B cell (primary cell): Measurements from ENCODE around the gene LSM3. TPM values are rescaled to one million over a fixed set of nuclear protein-coding genes. Genes with fewer than 3 reads are reported as not detected.

Experiments
- ATAC-seq: fragments of 200-7000 bp; cut with Tn5 transposase; one replicate; pipeline ENCODE4 v1.10.0; 2021; ENCODE audit warnings: low read depth, mild to moderate bottlenecking, moderate number of reproducible peaks, moderate library complexity
- CTCF ChIA-PET: fragments of 350-600 bp; sonication (Branson Sonifier 250); formaldehyde crosslinking; loops from one replicate; lab custom pipeline; 2021; ENCODE audit warnings: antibody characterized with exemption, inconsistent platforms; lab: Charles Lee
- POLR2A ChIA-PET: fragments of 350-600 bp; sonication (Branson Sonifier 250); formaldehyde crosslinking; loops from one replicate; lab custom pipeline; 2021; ENCODE audit warnings: antibody characterized with exemption; lab: Charles Lee
- DNase-seq: peaks from one replicate; pipeline ENCODE4 v3.0.0; 2013
- H2AFZ ChIP-seq: 2 replicates; pipeline ENCODE4 v1.6.1; 2012; ENCODE audit warnings: mild to moderate bottlenecking, low read depth, low read length; ENCODE audit not compliant: insufficient read depth, poor library complexity, severe bottlenecking
- H3K27ac ChIP-seq, 2 donors: 1 replicate in 1 of 2; 2 replicates in 1 of 2; pipeline ENCODE4 v1.5.1; 2012 to 2013; ENCODE audit warnings: low read length in 2 of 2, mild to moderate bottlenecking in 2 of 2, moderate library complexity in 1 of 2
- H3K27me3 ChIP-seq, 4 experiments: fragments of 200-600 bp in 1 of 4; sonication (generic) in 1 of 4; replicated peaks in 1 of 4; 1 replicate in 2 of 4; 2 replicates in 2 of 4; pipeline versions ENCODE4 v1.6.1 to v1.7.0; 2013 to 2016; ENCODE audit warnings: low read length in 3 of 4, mild to moderate bottlenecking in 2 of 4, mixed read lengths in 1 of 4, moderate library complexity in 1 of 4; ENCODE audit not compliant: insufficient read depth in 4 of 4, control insufficient read depth in 3 of 4; ENCODE audit errors: control extremely low read depth in 1 of 4
- H3K36me3 ChIP-seq, 2 experiments: replicated peaks in 1 of 2; 1 replicate in 1 of 2; 2 replicates in 1 of 2; pipeline versions ENCODE4 v1.6.1 to v1.7.1; 2013; ENCODE audit warnings: low read length in 1 of 2; ENCODE audit not compliant: insufficient read depth in 2 of 2, control insufficient read depth in 1 of 2; ENCODE audit errors: control extremely low read depth in 1 of 2, extremely low read depth in 1 of 2
- H3K4me1 ChIP-seq, 2 donors: fragments of 200-600 bp in 1 of 2; sonication (generic) in 1 of 2; 1 replicate in 1 of 2; 2 replicates in 1 of 2; pipeline versions ENCODE4 v1.5.1 to v1.6.1; 2013 to 2017; ENCODE audit warnings: low read length in 2 of 2; ENCODE audit not compliant: control insufficient read depth in 2 of 2, insufficient read depth in 2 of 2
- H3K4me2 ChIP-seq: replicated peaks from 2 replicates; pipeline ENCODE3; 2012; ENCODE audit warnings: mild to moderate bottlenecking, low read depth, low read length; ENCODE audit not compliant: poor library complexity, severe bottlenecking
- H3K4me3 ChIP-seq, 5 experiments: fragments of 200-600 bp in 1 of 5; sonication (generic) in 1 of 5; 1 replicate in 3 of 5; 2 replicates in 2 of 5; pipeline versions ENCODE4 v1.5.1 to v1.7.0; 2011 to 2016; ENCODE audit warnings: low read length in 4 of 5, mild to moderate bottlenecking in 4 of 5, low read depth in 2 of 5, control low read depth in 1 of 5, moderate library complexity in 1 of 5; ENCODE audit not compliant: insufficient read depth in 1 of 5; ENCODE audit errors: control extremely low read depth in 1 of 5, extremely low read depth in 1 of 5
- H3K79me2 ChIP-seq: fragments of 200-600 bp; sonication (generic); one replicate; pipeline ENCODE4 v1.6.0; 2016; ENCODE audit warnings: low read length; ENCODE audit not compliant: control insufficient read depth, insufficient read depth
- H3K9ac ChIP-seq: fragments of 200-600 bp; sonication (generic); 2 replicates; pipeline ENCODE4 v1.6.1; 2017; ENCODE audit warnings: mild to moderate bottlenecking, low read length, moderate library complexity
- H3K9me3 ChIP-seq, 3 donors: one replicate each; pipeline versions ENCODE4 v1.6.1 to v1.7.1; 2013; ENCODE audit warnings: low read length in 2 of 3; ENCODE audit not compliant: control insufficient read depth in 2 of 3, insufficient read depth in 1 of 3; ENCODE audit errors: control extremely low read depth in 1 of 3
- H4K20me1 ChIP-seq: 2 replicates; pipeline ENCODE4 v1.6.0; 2012; ENCODE audit warnings: mild to moderate bottlenecking, low read length; ENCODE audit not compliant: insufficient read depth, control insufficient read depth, poor library complexity, severe bottlenecking
- H3K27ac Mint-ChIP-seq: one replicate; pipeline ENCODE4 v1.8.0; 2021; ENCODE audit warnings: mixed read lengths
- H3K27me3 Mint-ChIP-seq: one replicate; pipeline ENCODE4 v1.8.0; 2021; ENCODE audit warnings: mixed read lengths
- H3K4me1 Mint-ChIP-seq: one replicate; pipeline ENCODE4 v1.8.0; 2021; ENCODE audit warnings: mixed read lengths
- H3K4me3 Mint-ChIP-seq: one replicate; pipeline ENCODE4 v1.8.0; 2021; ENCODE audit warnings: mixed read lengths
- H3K9me3 Mint-ChIP-seq: one replicate; pipeline ENCODE4 v1.8.0; 2022; ENCODE audit warnings: mixed read lengths; ENCODE audit not compliant: insufficient read depth
- EZH2 ChIP-seq: IDR thresholded peaks from 2 replicates; pipeline ENCODE4 v1.6.1; 2012; ENCODE audit warnings: borderline replicate concordance, low read depth, mild to moderate bottlenecking, moderate library complexity, low read length; ENCODE audit not compliant: insufficient read depth, poor library complexity, severe bottlenecking
- WGBS: methylation state at CpG from one replicate; pipeline ENCODE4 v1.1.5; 2013; ENCODE audit warnings: missing lambda C conversion rate; ENCODE audit not compliant: insufficient coverage; 5-methylcytosine and 5-hydroxymethylcytosine counted together
- intact Hi-C: fragments of 100-400 bp; cut with micrococcal nuclease; formaldehyde crosslinking; loops from one replicate; pipeline ENCODE4 v1.10.0; 2022
- polyA plus RNA-seq: library from polyadenylated mRNA; depleted of rRNA; stranded (reverse); fragments of >200 nt; gene quantifications from 2 replicates; pipeline ENCODE4 v1.2.3, GENCODE V29; 2012
- total RNA-seq, 2 donors: library from RNA; stranded (reverse); fragments of 120-200 nt in 1 of 2; gene quantifications; 1 replicate in 1 of 2; 2 replicates in 1 of 2; pipeline versions ENCODE4 v1.2.3 to v1.2.4, GENCODE V29; 2013 to 2022
- TF ChIP-seq, protein P1 (sequence below): fragments of 200-600 bp; IDR thresholded peaks from one replicate; pipeline ENCODE4 v1.8.0; 2022; ENCODE audit warnings: antibody characterized with exemption, mild to moderate bottlenecking

Gene LSM3
- total and polyA plus RNA-seq, 2 donors (not counting 1 experiment from before 2014, with no cell fraction given): 2.8 to 10.0 TPM

GRCh38 chr3:14169435-14169834 is 9.2 kb upstream of the LSM3 start:
- H3K27me3 Mint-ChIP-seq: no peaks in the 10 kb centered on the region
- no peak for DNase-seq
- H3K4me2 ChIP-seq: no peak overlapping the region
- no peak for ATAC-seq
- H3K4me3 ChIP-seq: no peak overlapping the region
- intact Hi-C loops: no loop called here
- no peaks in the 10 kb centered on the region for H4K20me1 ChIP-seq
- no peak overlapping the region for H3K27ac ChIP-seq
- no peaks in the 10 kb centered on the region for H3K27me3 ChIP-seq
- no peaks in the 10 kb centered on the region for H3K9me3 ChIP-seq
- CTCF ChIA-PET: no interaction called here
- peaks cover 53% of the 10 kb centered on the region for H3K79me2 ChIP-seq
- H3K36me3 ChIP-seq: peaks cover 0 to 85% of the 10 kb centered on the region in 2 experiments
- H2AFZ ChIP-seq: no peak overlapping the region
- no peaks in the 10 kb centered on the region for H3K9me3 Mint-ChIP-seq
- no peak overlapping the region for H3K27ac Mint-ChIP-seq
- peaks cover 14% of the 10 kb centered on the region for H3K4me1 Mint-ChIP-seq
- no peak for TF ChIP-seq EZH2
- TF ChIP-seq, protein P1, sequence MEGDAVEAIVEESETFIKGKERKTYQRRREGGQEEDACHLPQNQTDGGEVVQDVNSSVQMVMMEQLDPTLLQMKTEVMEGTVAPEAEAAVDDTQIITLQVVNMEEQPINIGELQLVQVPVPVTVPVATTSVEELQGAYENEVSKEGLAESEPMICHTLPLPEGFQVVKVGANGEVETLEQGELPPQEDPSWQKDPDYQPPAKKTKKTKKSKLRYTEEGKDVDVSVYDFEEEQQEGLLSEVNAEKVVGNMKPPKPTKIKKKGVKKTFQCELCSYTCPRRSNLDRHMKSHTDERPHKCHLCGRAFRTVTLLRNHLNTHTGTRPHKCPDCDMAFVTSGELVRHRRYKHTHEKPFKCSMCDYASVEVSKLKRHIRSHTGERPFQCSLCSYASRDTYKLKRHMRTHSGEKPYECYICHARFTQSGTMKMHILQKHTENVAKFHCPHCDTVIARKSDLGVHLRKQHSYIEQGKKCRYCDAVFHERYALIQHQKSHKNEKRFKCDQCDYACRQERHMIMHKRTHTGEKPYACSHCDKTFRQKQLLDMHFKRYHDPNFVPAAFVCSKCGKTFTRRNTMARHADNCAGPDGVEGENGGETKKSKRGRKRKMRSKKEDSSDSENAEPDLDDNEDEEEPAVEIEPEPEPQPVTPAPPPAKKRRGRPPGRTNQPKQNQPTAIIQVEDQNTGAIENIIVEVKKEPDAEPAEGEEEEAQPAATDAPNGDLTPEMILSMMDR: no peak
- H3K4me1 ChIP-seq: peaks cover 0 to 2% of the 10 kb centered on the region in 2 donors
- H3K9ac ChIP-seq: no peak overlapping the region
- POLR2A ChIA-PET: no interaction called here
- WGBS: no CpG with 5 or more reads among the region's 2 CpGs
- H3K4me3 Mint-ChIP-seq: no peak overlapping the region

- no peak overlapping the region for H3K4me3 Mint-ChIP-seq
- peaks cover 3 to 7% of the 10 kb centered on the region in 2 donors for H3K4me1 ChIP-seq
- intact Hi-C loops: no loop called here
- peaks cover 57% of the 10 kb centered on the region for H3K79me2 ChIP-seq
- no peak overlapping the region for H3K27ac Mint-ChIP-seq
- no peak for ATAC-seq
- ChIA-PET CTCF (no interaction called here), POLR2A (no interaction called here)
- H3K4me2 ChIP-seq: no peak overlapping the region
- H3K9me3 Mint-ChIP-seq: no peaks in the 10 kb centered on the region
- H2AFZ ChIP-seq: no peak overlapping the region
- no peaks in the 10 kb centered on the region for H3K27me3 ChIP-seq
- no peak for DNase-seq
- H3K4me1 Mint-ChIP-seq: peaks cover 17% of the 10 kb centered on the region
- H3K9ac ChIP-seq: no peak overlapping the region
- H3K9me3 ChIP-seq: no peaks in the 10 kb centered on the region
- no peaks in the 10 kb centered on the region for H3K27me3 Mint-ChIP-seq
- H3K36me3 ChIP-seq: peaks cover 0 to 81% of the 10 kb centered on the region in 2 experiments
- H3K27ac ChIP-seq: no peak overlapping the region
- no peak overlapping the region for H3K4me3 ChIP-seq
- no peak for TF ChIP-seq EZH2
- TF ChIP-seq, protein P1: no peak
- H4K20me1 ChIP-seq: no peaks in the 10 kb centered on the region
These were observed 8.7 kb upstream of the LSM3 start for GRCh38 chr3:14169871-14170270.
